GM12801 (cell line): ENCODE results near the gene POLA1.

Experiments used
- CTCF ChIP-seq: IDR thresholded peaks from one replicate; pipeline ENCODE4 v1.5.1; 2011; ENCODE audit warnings: control low read depth; ENCODE audit not compliant: insufficient read length; ENCODE audit errors: extremely low read depth

The POLA1 gene

GRCh38 chrX:24658421-24658820 is 35.3 kb upstream of the POLA1 start:
- no peak for TF ChIP-seq CTCF

GRCh38 chrX:24659106-24659505 is 34.6 kb upstream of the POLA1 start:
- TF ChIP-seq CTCF, result no peak

GRCh38 chrX:24659646-24660045 is 34.1 kb upstream of the POLA1 start:
- no peak for TF ChIP-seq CTCF

- TF ChIP-seq CTCF, result no peak
Measured at GRCh38 chrX:24661292-24661691, 32.4 kb upstream of the POLA1 start.

- TF ChIP-seq CTCF, result no peak
Measured at GRCh38 chrX:24662352-24662751, 31.4 kb upstream of the POLA1 start.

GRCh38 chrX:24668111-24668510 is 25.6 kb upstream of the POLA1 start:
- no peak for TF ChIP-seq CTCF

- no peak for TF ChIP-seq CTCF
Measured at GRCh38 chrX:24672701-24673190, 21.0 kb upstream of the POLA1 start.

- no peak for TF ChIP-seq CTCF
Measured at GRCh38 chrX:24673424-24673823, 20.3 kb upstream of the POLA1 start.
